Stimulated activated CD8-positive, alpha-beta memory T cell treated with anti-CD3 and anti-CD28 coated beads, Interleukin-7, amount 100 ng/mL, for 4 hours (primary cell): ENCODE results near the gene ZNF507.

Source experiments
- DNase-seq, 2 donors: peaks; one replicate each; pipeline ENCODE4 v3.0.0-alpha.2; 2020; ENCODE audit warnings: low read depth in 2 of 2

The ZNF507 gene

GRCh38 chr19:32345261-32346207 lies at the start of gene ZNF507:
ZNF507 (plus strand) TSS chr19:32345610; CDS start chr19:32352831, 7,221 bp downstream.
- peak; percentile 67 to 78 for DNase-seq

DNA sequence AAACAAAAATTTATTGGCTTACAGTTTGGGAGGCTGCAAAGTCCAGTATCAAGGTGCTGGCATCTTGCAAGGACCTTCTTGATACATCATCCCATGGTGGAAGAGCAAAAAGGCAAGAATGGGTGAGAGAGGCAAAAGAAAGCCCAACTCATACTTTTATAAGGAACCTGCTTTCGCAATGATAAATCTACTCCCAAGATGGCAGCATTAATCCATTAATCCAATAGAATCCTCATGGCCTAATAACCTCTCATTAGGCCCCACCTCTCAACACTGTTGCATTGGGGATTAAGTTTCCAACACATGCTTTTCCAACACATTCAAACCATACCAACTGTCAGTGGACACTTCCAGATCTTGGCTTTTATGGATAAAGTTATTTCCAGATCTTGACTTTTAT lies 48.7 kb upstream of the ZNF507 start:
- DNase-seq: no peak

DNA sequence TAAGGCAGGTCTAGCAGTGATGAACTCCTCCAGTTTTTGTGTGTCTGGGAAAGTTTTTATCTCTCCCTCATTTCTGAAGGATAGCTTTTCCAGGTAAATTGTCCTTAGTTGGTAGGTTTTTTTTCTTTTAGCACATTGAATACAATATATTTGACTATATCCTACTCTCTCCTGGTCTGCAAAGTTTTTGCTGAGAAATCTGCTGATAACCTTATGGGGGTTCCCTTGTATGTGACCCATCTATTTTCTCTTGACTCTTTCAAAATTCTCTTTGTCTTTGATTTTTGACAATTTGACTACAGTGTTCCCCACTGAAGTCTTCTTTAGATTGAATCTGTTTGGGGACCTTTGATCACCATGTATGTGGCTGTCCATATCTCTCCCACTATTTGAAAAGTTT lies 42.6 kb upstream of the ZNF507 start:
- no peak for DNase-seq

DNA sequence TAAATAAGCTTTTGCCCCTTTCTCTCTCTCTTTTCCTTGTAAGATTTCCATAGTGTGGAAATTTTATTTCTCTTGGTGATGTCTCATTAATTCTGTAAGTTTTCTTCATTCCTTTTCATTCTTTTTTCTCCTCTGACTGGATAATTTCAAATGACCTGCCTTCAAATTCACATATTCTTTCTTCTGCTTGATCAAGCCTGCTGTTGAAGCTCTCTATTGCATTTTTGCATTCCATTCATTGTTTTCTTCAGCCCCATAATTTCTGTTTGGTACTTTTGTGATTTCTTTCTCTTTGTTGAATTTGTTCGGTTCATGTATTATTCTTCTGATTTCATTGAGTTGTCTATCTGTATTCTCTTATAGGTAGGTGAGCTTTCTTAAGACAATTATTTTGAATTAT lies 42.2 kb upstream of the ZNF507 start:
- DNase-seq: no peak

- no peak for DNase-seq
These were observed 37.8 kb upstream of the ZNF507 start for GRCh38 chr19:32307591-32307990.

GRCh38 chr19:32308431-32309077 lies 36.9 kb upstream of the ZNF507 start:
- DNase-seq: no peak

- DNase-seq: no peak
These were observed 35.6 kb upstream of the ZNF507 start for GRCh38 chr19:32309711-32310390.

GRCh38 chr19:32311371-32311770 lies 34.0 kb upstream of the ZNF507 start:
- no peak for DNase-seq

DNA sequence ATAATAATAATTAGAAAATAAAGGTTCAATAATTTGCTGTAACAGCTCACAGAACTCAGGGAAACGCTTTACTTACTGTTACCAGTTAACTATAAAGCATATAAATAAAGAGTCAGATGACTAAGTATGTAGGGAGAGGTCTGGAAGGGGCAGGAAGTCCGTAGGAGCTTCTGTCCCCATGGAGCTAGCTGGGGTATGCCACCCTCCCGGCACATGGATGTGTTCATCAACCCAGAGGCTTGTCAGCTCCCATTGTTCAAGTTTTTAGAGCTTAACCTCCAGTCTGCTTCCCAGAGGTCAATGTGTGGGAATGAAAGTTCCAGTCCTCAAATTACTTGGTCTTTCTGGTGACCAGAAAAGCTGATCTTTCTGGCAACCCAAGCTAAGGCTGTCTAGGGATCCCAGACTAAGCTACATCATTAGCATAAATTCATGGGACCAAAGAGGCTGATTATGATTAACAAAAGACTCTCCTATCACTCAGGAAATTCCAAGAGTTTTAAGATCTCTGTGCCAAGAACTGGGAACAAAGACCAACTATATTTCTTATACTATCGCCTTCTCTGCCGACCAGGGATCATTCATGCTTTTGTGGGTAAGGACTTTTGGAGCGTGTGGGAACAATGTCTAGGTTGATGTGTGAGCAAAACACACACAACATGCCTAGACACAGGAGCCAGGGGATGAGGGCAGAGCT lies 31.7 kb upstream of the ZNF507 start:
- DNase-seq: no peak

- DNase-seq: no peak
These were observed 29.4 kb upstream of the ZNF507 start for GRCh38 chr19:32316034-32316433.

DNA sequence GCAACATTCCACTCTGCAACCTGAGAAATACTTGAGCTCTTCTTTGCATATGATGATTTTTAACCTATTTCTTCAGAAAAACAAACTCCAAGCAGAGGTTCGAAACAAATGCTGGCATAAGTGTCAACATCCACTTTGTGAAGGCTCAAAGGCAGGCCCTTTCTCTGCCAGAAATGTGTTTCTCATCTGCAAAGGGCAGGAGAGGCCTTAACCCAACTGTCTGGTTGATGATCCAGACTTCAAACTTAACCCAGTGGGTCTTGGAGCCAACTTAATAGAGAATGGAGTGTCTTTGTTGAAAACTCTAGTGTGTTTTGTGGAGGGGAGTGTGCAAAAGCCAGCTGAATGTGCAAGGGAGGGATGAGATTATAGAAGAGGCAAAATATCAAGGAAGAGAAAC lies 28.3 kb upstream of the ZNF507 start:
- no peak for DNase-seq

DNA sequence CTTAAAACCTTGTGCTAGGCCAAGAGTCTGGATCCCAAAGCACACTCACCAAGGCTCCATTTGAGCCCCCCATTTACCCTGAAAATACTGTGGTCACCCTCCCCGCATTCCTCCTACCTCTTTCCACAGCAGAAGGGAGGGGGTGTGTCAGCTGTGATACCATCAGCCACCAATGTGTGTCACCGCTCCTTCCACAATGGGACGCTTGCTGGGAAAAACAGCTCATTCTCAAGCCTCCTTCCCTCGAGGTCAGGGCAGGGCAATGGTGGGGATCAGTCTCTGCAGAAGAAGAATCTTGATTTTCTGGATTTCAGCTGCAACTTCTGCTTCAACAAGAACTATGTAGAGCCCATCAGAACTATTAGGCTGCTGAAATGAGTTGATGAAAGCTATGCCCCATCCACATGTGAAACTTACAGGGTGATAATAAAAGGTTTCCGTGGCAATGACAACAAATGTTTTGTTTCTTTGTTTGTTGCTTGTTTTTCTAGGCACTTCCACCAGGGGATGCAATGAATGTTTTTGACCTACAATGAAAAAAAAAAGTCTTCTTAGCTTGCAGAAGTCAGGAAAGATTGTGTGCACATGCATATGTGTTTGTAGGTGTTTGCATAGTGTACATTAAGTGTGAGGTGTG lies 26.4 kb upstream of the ZNF507 start:
- DNase-seq: no peak

GRCh38 chr19:32322541-32322940 lies 22.9 kb upstream of the ZNF507 start:
- DNase-seq: no peak

- DNase-seq: no peak
These were observed 20.7 kb upstream of the ZNF507 start for GRCh38 chr19:32324631-32325285.

GRCh38 chr19:32330213-32330857 lies 15.1 kb upstream of the ZNF507 start:
- DNase-seq: no peak

DNA sequence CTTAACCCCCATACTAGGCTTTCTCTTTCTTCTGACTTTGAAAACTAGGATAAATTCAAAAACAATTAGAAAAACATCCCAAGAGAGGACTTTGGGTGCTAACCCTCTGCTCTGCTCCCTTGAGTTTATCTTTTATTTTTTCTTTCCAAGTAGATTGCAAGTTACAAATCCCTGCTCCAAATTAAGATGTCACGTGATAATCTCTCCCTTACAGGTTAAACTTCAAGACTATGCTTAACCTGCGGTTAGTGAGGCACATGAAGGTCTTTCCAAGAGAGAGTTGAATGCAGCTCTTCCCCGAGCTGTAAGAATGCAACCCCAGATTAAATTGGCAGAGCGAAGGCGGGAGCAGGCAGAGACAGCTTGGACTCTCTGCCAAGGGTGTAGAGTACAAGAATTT lies 12.2 kb upstream of the ZNF507 start:
- DNase-seq: no peak

- no peak for DNase-seq
These were observed 8.9 kb upstream of the ZNF507 start for GRCh38 chr19:32336259-32337083.

GRCh38 chr19:32337084-32337808 lies 8.2 kb upstream of the ZNF507 start:
- DNase-seq: no peak

DNA sequence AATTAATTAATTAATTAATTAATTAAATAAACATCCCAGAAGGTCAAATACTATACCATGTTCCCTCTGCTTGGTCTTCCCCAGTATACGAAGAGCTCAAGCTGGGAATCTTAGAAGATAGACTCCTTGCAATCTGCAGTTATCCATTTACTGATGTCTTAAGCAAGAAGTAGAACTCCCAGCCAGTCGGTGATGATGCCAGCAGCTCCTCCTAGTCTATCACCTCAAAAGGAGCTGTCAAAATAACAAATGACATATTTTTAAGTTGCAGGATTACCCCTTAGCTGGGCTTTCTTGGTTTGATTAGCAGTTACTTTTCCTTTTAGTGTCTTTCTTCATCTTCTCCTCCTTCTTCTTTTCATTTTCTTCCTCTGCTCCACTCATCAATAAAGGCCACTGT lies 6.0 kb upstream of the ZNF507 start:
- no peak for DNase-seq
